Stomach (tissue), 9 donors: Measurements from ENCODE around the gene LRRC49. TPM values are rescaled to one million over a fixed set of nuclear protein-coding genes. Genes with fewer than 3 reads are reported as not detected.

Experiments
- DNase-seq, 2 donors: peaks; one replicate each; pipeline versions ENCODE4 v3.0.0 to v3.0.0-alpha.2; 2013 to 2019
- H3K27ac ChIP-seq, 5 donors: fragments of 200-600 bp in 4 of 5; sonication (generic) in 4 of 5; one replicate each; pipeline ENCODE4 v1.5.1; 2013 to 2019; ENCODE audit warnings: mild to moderate bottlenecking in 1 of 5, moderate library complexity in 1 of 5
- H3K27me3 ChIP-seq, 3 donors: fragments of 200-600 bp; sonication (generic); one replicate each; pipeline ENCODE4 v1.5.1; 2017 to 2019; ENCODE audit warnings: mixed run types in 1 of 3
- H3K36me3 ChIP-seq, 4 donors: fragments of 200-600 bp; sonication (generic); 1 replicate in 3 of 4; 2 replicates in 1 of 4; pipeline ENCODE4 v1.5.1; 2016 to 2019
- H3K4me1 ChIP-seq, 4 donors: fragments of 200-600 bp; sonication (generic); one replicate each; pipeline ENCODE4 v1.5.1; 2016 to 2019
- H3K4me3 ChIP-seq, 4 donors: fragments of 200-600 bp; sonication (generic) in 3 of 4; one replicate each; pipeline ENCODE4 v1.5.1; 2016 to 2019; ENCODE audit warnings: mild to moderate bottlenecking in 1 of 4
- H3K9me3 ChIP-seq, 4 donors: fragments of 200-600 bp; sonication (generic); one replicate each; pipeline ENCODE4 v1.5.1; 2016 to 2019
- CTCF ChIP-seq, 7 experiments: fragments of 450-650 bp in 4 of 7; fragments of 200-600 bp in 3 of 7; sonication (generic) in 3 of 7; IDR thresholded peaks; one replicate each; pipeline ENCODE4 v1.5.1; 2016 to 2019; ENCODE audit warnings: antibody characterized with exemption in 7 of 7, control low read depth in 2 of 7, mild to moderate bottlenecking in 1 of 7
- EP300 ChIP-seq: sonication (generic); formaldehyde crosslinking; IDR thresholded peaks from one replicate; pipeline ENCODE4 v1.6.1; 2017; ENCODE audit warnings: antibody characterized with exemption
- POLR2A ChIP-seq, 4 donors: fragments of 450-650 bp; IDR thresholded peaks; one replicate each; pipeline ENCODE4 v1.6.1; 2016; ENCODE audit warnings: antibody characterized with exemption in 4 of 4, control low read depth in 2 of 4, mild to moderate bottlenecking in 1 of 4, moderate library complexity in 1 of 4
- POLR2AphosphoS5 ChIP-seq, 3 donors: sonication (generic); formaldehyde crosslinking; IDR thresholded peaks; one replicate each; pipeline ENCODE4 v1.6.1; 2016; ENCODE audit warnings: antibody characterized with exemption in 3 of 3
- WGBS, 5 donors: extraction: QIAGEN DNeasy Blood & Tissue Kit in 3 of 5; methylation state at CpG; one replicate each; pipeline versions ENCODE4 v1.1.5 to v1.1.7; 2013 to 2018; 5-methylcytosine and 5-hydroxymethylcytosine counted together
- intact Hi-C: fragments of 100-400 bp; cut with DNase I; formaldehyde crosslinking; loops from one replicate; pipeline ENCODE4 v1.15.1; 2023; ENCODE audit warnings: low total_unique reads
- polyA plus RNA-seq, 3 donors: library from polyadenylated mRNA; stranded (reverse); fragments of 200-250 nt; gene quantifications; one replicate each; pipeline ENCODE4 v1.2.3, GENCODE V29; 2013
- total RNA-seq, 5 donors: library from RNA; depleted of rRNA; stranded (reverse); fragments of >200 nt; gene quantifications; one replicate each; pipeline versions ENCODE4 v1.1.0 to v1.2.3, GENCODE V29; 2014 to 2016
- donor health status: healthy with polysubstance abuse.
- donor health status: Bipolar disorder and iron deficiency.
- donor health status: healthy.

LRRC49 gene
- total and polyA plus RNA-seq, 8 donors, result 0.87 to 63.8 (median 7.2) TPM

DNA sequence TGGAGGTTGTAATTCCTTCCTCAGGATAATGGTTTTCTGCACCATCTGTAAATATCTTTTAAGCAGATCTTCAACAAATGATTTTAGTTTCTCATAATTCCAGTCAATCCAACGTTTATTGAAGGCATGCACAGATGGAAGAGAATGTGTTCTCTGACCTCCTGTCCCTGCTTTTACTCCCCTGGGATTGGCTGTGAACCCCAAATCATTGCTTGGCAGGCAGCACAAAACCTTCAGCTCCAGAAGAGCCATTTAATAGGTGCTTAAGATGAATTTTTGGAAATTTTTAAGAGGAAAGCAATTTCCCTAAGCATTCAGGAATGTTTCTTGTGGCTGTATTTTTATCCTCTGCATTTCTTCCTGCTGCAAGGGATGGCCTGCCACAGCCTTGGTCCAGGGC, 197.2 kb downstream of the LRRC49 start:
- Histone ChIP-seq H3K36me3 (no peaks in the 10 kb centered on the region), H3K4me3 (no peak overlapping the region), H3K4me1 (peaks cover 0 to 9% (median 0%) of the 10 kb centered on the region in 4 donors), H3K27ac (no peak overlapping the region), H3K27me3 (no peaks in the 10 kb centered on the region), H3K9me3 (peaks cover 0 to 7% (median 2%) of the 10 kb centered on the region in 4 donors)
- intact Hi-C loops, result no loop called here
- TF ChIP-seq POLR2AphosphoS5 (IDR thresholded peaks at IDR 0.05) (no peak), POLR2A (IDR thresholded peaks at IDR 0.05) (no peak), EP300 (no peak)
- DNase-seq, result no peak
- 50 to 70% (median 58%) methylated on average over 1 of the region's 1 CpG for WGBS, 5 donors

GRCh38 chr15:71091601-71092000, 199.0 kb downstream of the LRRC49 start:
- no peaks in the 10 kb centered on the region for H3K27me3 ChIP-seq
- H3K9me3 ChIP-seq, result peaks cover 0 to 7% (median 2%) of the 10 kb centered on the region in 4 donors
- intact Hi-C loops, result no loop called here
- no peak overlapping the region for H3K4me3 ChIP-seq
- no peak overlapping the region for H3K27ac ChIP-seq
- H3K4me1 ChIP-seq, result peaks cover 0 to 9% (median 0%) of the 10 kb centered on the region in 4 donors
- DNase-seq, result no peak
- WGBS, 5 donors, result 70 to 88% (median 82%) methylated on average over 1 of the region's 1 CpG
- no peaks in the 10 kb centered on the region for H3K36me3 ChIP-seq
- TF ChIP-seq POLR2A (IDR thresholded peaks at IDR 0.05), result no peak
- TF ChIP-seq EP300, result no peak
- TF ChIP-seq CTCF (IDR thresholded peaks at IDR 0.05), result no peak
- no peak for TF ChIP-seq POLR2AphosphoS5 (IDR thresholded peaks at IDR 0.05)

- no peaks in the 10 kb centered on the region for H3K27me3 ChIP-seq
- WGBS, 5 donors, result 89 to 94% (median 93%) methylated on average over 3 to 7 of the region's 7 CpGs
- H3K9me3 ChIP-seq, result peaks cover 0 to 7% (median 2%) of the 10 kb centered on the region in 4 donors
- no peaks in the 10 kb centered on the region for H3K36me3 ChIP-seq
- H3K27ac ChIP-seq, result no peak overlapping the region
- no peak for DNase-seq
- intact Hi-C loops, result no loop called here
- no peak overlapping the region for H3K4me3 ChIP-seq
- TF ChIP-seq EP300, result no peak
- H3K4me1 ChIP-seq, result peaks cover 0 to 9% (median 0%) of the 10 kb centered on the region in 4 donors
Measured at GRCh38 chr15:71092056-71092600, 199.5 kb downstream of the LRRC49 start.

GRCh38 chr15:71093054-71094024, 200.7 kb downstream of the LRRC49 start:
- H3K27me3 ChIP-seq, result no peaks in the 10 kb centered on the region
- H3K4me3 ChIP-seq, result no peak overlapping the region
- H3K36me3 ChIP-seq, result no peaks in the 10 kb centered on the region
- 40 to 68% (median 46%) methylated on average over 11 of the region's 11 CpGs for WGBS, 5 donors
- peaks cover 0 to 9% (median 0%) of the 10 kb centered on the region in 4 donors for H3K4me1 ChIP-seq
- H3K9me3 ChIP-seq, result peaks cover 0 to 7% (median 2%) of the 10 kb centered on the region in 4 donors
- DNase-seq, result peak; percentile 72
- TF ChIP-seq POLR2A (IDR thresholded peaks at IDR 0.05), result no peak
- TF ChIP-seq POLR2AphosphoS5 (IDR thresholded peaks at IDR 0.05), result peak in 2 of 3 donors; percentile 41 to 65
- peak overlapping the region in 2 of 5 donors; percentile 11 to 31 for H3K27ac ChIP-seq
- intact Hi-C loops, result no loop called here

GRCh38 chr15:71094137-71094536, 201.5 kb downstream of the LRRC49 start:
- no peak for DNase-seq
- Histone ChIP-seq H3K27me3 (no peaks in the 10 kb centered on the region), H3K27ac (no peak overlapping the region), H3K9me3 (no peaks in the 10 kb centered on the region), H3K4me1 (peaks cover 0 to 9% (median 0%) of the 10 kb centered on the region in 4 donors), H3K36me3 (no peaks in the 10 kb centered on the region), H3K4me3 (no peak overlapping the region)
- 87 to 100% (median 94%) methylated on average over 2 of the region's 2 CpGs for WGBS, 5 donors
- TF ChIP-seq CTCF (IDR thresholded peaks at IDR 0.05) (no peak), POLR2A (IDR thresholded peaks at IDR 0.05) (no peak), POLR2AphosphoS5 (IDR thresholded peaks at IDR 0.05) (no peak)
- intact Hi-C loops, result no loop called here
